ENCODE data around the gene VSIR. TPM values are rescaled to one million over a fixed set of nuclear protein-coding genes. Genes with fewer than 3 reads are reported as not detected.

Gene VSIR
- total RNA-seq, 1 donor from 2014 or later, result 117 TPM

DNA sequence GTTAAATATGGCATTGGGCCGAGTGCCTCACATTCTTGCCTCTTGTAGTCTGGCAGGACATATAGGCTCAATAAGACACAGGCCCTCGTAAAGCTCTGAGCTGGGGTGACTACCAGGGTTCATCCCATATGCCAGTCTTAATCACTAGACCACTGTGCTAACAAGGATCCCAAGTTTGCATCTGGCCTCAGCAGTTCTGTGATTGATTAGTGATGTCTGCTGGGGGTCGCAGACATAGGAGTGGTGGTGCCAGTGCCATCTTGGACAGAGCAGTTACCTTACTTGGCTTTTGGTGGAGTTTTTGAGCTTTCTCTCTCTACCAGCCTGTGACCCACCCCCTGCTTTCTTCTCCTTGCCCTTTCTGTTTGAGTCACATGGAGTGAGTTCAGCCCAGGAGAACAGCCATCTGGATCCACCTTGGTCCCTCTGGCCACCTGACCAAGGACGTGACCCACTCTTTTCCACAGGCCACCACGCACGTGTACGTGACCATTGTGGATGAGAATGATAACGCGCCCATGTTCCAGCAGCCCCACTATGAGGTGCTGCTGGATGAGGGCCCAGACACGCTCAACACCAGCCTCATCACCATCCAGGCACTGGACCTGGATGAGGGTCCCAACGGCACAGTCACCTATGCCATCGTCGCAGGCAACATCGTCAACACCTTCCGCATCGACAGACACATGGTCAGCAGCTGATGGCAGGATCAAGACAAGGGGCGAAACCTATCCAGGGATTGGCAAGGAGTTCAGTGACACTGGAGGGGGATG is 4.1 kb upstream of the VSIR start:
- no peak for DNase-seq

DNA sequence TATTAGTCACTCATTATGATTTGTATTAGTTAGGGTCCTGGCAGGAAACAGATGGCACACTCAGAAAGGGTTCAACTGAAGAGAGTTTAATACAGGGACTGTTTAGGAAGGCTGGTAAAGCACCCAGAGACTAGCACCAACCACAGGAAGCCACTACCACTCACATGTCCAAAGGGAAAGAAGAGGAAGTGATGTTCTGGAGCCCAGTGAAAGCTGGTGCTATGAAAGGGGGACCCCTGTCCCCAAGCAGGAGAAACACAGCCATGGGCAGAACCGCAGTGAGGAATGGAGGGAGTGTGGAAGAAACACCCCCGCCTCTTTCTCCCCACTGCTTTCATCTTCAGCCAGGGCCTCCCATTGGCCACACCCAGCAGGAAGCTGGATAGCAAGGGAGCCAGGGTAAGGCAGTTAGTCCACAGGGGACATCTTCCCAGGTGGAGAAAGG is 3.2 kb upstream of the VSIR start:
- H3K27ac ChIP-seq, result peak overlapping the region; percentile 9
- H3K9me3 ChIP-seq, result no peaks in the 10 kb centered on the region
- DNase-seq (peak; percentile 43), ATAC-seq (no peak)
- H3K36me3 ChIP-seq, result no peaks in the 10 kb centered on the region
- TF ChIP-seq, protein P1, sequence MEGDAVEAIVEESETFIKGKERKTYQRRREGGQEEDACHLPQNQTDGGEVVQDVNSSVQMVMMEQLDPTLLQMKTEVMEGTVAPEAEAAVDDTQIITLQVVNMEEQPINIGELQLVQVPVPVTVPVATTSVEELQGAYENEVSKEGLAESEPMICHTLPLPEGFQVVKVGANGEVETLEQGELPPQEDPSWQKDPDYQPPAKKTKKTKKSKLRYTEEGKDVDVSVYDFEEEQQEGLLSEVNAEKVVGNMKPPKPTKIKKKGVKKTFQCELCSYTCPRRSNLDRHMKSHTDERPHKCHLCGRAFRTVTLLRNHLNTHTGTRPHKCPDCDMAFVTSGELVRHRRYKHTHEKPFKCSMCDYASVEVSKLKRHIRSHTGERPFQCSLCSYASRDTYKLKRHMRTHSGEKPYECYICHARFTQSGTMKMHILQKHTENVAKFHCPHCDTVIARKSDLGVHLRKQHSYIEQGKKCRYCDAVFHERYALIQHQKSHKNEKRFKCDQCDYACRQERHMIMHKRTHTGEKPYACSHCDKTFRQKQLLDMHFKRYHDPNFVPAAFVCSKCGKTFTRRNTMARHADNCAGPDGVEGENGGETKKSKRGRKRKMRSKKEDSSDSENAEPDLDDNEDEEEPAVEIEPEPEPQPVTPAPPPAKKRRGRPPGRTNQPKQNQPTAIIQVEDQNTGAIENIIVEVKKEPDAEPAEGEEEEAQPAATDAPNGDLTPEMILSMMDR (IDR thresholded peaks at IDR 0.05), result no peak
- intact Hi-C loops (cut with DNase I), result no loop called here
- no peak overlapping the region for H3K4me3 ChIP-seq
- H3K4me1 ChIP-seq, result peaks cover 49% of the 10 kb centered on the region
- H3K27me3 ChIP-seq (ENCODE audit: low read depth), result no peaks in the 10 kb centered on the region

More for the DNA sequence above, 4.1 kb upstream of the VSIR start:
- Histone ChIP-seq H3K4me1 (peaks cover 40% of the 10 kb centered on the region), H3K9me3 (no peaks in the 10 kb centered on the region), H3K27me3 (ENCODE audit: low read depth) (no peaks in the 10 kb centered on the region), H3K4me3 (no peak overlapping the region), H3K36me3 (no peaks in the 10 kb centered on the region), H3K27ac (no peak overlapping the region)
- TF ChIP-seq, protein P1 (IDR thresholded peaks at IDR 0.05), result no peak
- intact Hi-C loops (cut with DNase I), result no loop called here
- ATAC-seq, result no peak

DNA sequence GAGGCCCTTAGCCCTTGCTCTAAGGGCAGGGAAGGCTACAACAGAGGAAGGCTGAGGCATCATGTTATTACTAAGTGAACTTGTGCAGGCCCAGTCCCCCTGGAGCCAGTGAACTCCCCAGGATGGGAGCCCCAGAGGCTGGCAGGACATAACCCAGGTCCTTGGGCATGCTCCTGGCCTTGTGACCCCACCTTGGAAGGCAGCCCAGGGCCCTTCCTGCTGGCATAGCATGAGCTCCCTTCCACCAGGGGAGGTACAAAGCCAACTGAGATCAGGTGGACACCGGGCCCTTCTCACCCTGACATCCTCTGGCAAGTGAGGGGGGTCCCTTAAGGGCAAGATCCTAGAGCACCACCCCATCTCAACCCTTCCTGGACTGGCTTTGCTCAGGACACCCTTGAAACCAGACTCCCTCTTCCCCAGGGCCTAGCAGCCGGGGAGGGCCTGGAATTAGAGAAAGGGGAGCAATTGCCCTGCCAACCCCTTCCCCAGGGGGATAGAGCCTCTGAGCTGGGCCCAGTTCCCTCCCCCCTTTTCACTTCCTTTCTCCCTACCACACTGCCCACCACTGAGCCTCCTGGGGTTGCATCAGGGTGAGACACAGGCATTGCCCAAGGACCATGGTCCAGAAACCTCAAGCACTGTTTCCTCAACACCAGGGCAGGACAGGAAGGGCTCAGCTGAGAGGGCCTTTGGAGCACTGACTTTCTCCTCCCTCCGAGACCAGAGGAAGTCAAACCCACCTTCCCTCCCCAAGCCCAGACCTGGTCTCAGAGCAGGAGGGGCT is 1.8 kb upstream of the VSIR start:
- Histone ChIP-seq H3K9me3 (no peaks in the 10 kb centered on the region), H3K27ac (peak overlapping the region; percentile 69), H3K4me3 (no peak overlapping the region), H3K36me3 (no peaks in the 10 kb centered on the region), H3K27me3 (ENCODE audit: low read depth) (no peaks in the 10 kb centered on the region), H3K4me1 (peaks cover 63% of the 10 kb centered on the region)
- DNase-seq, result peak; percentile 84
- intact Hi-C loops (cut with DNase I), result no loop called here
- TF ChIP-seq, protein P1 (IDR thresholded peaks at IDR 0.05), result no peak
- peak; percentile 3 to 36 for ATAC-seq

DNA sequence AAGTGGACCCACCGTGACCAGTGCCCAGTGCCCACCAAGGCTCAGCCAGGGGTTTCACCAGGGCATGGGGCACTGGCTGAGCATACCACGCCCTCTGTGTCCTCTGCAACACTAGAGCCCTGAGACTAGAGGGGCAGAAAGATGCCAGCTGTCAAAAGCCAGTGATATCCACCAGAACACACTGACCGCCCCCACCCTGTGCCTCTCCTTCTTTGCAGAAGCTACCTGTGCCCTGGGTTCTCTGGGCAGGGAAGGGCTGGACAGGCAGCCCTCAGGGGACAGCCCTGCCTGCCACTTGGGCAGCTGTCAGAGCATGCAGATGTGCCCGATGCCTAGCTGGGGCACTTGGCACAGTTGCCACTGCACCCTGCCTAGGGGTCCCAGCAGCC is 494 bp downstream of the VSIR start:
- TF ChIP-seq, protein P1 (IDR thresholded peaks at IDR 0.05), result no peak
- DNase-seq, result no peak
- Histone ChIP-seq H3K4me1 (peaks cover 85% of the 10 kb centered on the region), H3K9me3 (no peaks in the 10 kb centered on the region), H3K36me3 (peaks cover under 1% of the 10 kb centered on the region), H3K27me3 (ENCODE audit: low read depth) (no peaks in the 10 kb centered on the region), H3K4me3 (peak overlapping the region; percentile 80), H3K27ac (peak overlapping the region; percentile 96)
- peak; percentile 1 to 24 for ATAC-seq
- intact Hi-C loops (cut with DNase I), result no loop called here

DNA sequence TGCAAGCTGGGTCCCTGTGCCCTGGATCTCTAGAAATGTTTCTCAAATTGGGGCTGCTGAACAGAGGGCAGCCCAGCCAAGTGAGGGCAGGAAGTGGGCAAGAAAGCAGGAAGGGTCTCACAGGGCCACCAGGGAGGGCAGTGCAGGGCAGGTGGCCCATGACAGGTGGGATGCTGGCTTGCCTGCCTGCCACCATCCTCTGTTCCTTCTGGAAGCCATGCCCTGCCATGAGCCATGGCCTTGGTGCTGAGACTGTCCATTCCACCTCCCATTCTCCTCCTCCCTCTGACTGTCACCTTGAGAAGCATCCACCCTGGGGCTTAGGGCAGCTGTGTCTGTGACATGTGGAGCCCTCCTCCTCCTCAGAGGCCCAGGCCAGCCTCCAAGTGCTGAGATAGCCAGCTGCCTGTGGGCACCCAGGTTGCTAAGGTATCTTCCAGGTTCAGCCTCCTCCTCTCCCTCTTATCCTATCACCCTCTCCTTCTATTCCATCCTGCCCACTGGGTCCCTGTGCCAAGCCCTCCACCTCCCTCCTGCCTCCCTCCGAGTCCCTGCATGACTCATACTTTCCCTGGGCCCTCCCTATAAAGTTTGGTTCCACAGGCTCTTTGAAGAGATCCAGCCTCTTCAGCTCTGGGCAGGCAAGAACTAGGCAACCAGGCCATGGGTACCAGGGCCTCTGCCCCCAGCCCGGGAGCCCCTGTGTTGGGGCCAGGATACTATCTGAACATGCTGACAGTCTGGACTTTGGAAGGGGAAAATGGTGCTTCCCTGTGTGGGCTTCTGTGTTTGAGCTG is 1.3 kb downstream of the VSIR start:
- peak overlapping the region; percentile 96 for H3K27ac ChIP-seq
- H3K4me1 ChIP-seq, result peaks cover 94% of the 10 kb centered on the region
- peak; percentile 29 to 70 for ATAC-seq
- TF ChIP-seq, protein P1 (IDR thresholded peaks at IDR 0.05), result no peak
- H3K9me3 ChIP-seq, result no peaks in the 10 kb centered on the region
- peak overlapping the region; percentile 80 for H3K4me3 ChIP-seq
- H3K27me3 ChIP-seq (ENCODE audit: low read depth), result no peaks in the 10 kb centered on the region
- peak; percentile 63 for DNase-seq
- peaks cover 3% of the 10 kb centered on the region for H3K36me3 ChIP-seq
- intact Hi-C loops (cut with DNase I), result no loop called here
